GM18498 (cell line): ENCODE measurements around the gene HIP1.
A peak's percentile ranks its signal among the peaks of the same experiment; 100 is the strongest.
"Not testable (repeated sequence)": the region's sequence is repeated elsewhere in the genome, so short reads cannot be mapped to it uniquely, and the experiment has no call there.

Experiments used
- ATAC-seq: cut with Tn5 transposase; IDR thresholded peaks from one replicate; pipeline ENCODE4 v1.9.1; 2021; ENCODE audit warnings: mild to moderate bottlenecking, moderate library complexity; ENCODE audit not compliant: unreplicated experiment

HIP1 gene

DNA sequence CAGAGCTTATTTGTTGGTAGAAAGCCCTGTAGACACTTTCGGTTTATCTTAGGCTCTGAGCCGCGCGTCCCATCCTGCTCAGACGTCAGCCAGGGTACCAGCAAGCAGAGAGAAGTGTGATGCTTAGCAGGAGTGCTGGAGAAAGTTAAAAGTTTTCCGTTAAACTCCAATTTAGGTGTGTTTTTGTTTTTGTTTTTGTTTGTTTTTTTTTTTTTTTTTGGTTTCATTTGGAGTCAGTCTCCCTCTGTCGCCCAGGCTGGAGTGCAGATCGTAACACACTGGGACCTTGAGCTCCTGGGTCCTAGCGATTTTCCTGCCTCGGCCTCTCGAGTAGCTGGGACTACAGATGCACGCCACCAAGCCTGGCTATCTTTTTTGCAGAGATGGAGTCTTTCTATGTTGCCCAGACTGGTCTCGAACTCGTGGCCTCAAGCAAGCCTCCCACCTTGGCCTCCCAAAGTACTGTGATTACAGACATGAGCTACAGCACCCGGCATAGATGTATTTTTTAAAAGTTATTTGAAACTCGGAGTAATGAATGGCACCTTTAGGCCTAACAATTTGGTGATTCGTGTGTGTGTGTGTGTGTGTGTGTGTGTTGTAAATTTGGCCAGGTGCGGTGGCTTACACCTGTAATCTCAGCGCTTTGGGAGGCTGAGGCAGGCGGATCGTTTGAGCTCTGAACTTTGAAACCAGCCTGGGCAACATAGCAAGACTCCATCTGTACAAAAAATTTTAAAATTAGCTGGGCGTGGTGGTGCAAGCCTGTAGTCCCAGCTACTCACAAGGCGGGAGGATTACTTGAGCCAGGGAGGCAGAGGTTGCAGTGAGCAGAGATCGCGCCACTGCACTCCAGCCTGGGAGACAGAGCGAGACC, 1.3 kb upstream of the HIP1 start:
- peak; percentile 22 for ATAC-seq

- peak; percentile 93 for ATAC-seq
Observed at GRCh38 chr7:75738975-75739795, 444 bp upstream of the HIP1 start.

DNA sequence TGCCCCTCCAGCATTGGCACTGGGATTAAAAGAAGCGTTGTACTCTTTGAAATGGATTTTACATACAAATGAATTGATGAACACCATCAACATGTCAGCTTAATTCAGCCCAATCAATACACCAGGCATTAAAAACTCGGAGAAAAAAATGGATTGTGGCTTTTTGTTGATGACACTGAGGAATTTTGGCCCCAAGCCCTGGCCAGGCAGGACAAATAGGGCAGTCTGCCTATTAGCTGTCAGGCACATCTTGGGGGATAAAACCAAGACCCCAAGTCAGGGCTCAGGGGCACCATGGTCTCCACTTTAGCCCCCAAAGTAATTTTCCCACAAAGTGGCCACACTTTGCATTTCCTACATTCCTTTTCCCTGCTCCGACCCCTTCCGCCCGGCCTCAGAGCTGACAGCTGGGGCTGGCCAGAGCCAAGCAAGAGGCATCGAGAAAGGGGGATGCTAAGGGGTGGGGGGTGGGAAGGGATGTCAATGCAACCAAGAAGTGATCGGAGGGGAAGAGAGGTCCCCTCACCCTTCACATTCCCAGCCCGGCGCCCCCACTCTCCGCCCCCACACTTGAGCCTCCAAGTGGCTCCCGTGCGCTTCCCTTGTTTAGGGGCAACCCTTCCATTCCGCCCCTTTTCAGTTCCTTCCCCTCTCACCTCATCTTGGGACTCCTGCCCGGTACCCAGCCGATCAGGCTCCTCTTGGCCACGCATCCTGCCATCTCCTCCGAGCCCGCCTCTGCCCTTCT, 711 bp downstream of the HIP1 start:
- ATAC-seq = no peak

DNA sequence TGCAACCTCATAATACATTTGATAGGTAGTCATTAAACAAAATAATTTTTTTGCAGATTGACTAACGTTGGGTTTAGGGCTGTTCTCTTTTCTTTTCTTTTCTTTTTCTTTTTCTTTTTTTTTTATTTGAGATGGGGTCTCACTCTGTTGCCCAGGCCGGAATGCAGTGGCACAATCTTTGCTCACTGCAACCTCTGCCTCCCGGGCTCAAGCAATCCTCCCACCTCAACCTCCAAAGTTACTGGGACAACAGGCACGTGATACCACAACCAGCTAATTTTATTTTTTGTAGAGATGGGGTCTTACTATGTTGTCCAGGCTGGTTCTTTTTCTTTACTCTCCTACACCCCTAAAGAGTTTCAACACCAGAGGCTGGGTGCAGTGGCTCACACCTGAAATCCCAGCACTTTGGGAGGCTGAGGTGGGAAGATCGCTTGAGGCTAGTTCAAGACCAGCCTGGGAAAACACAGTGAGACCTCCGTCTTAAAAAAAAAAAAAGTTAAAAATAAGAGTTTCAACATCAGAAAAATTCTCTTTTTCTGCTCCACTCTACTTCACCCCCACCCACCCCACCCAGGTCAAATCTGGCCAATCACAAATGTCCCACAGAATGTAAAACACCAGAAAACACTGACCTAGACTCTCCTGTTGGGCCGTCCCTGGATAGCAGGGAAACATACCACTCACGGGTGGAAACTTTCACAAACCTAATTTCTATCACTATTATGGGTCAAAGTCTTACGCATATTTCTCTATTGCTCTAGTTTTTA, 3.0 kb downstream of the HIP1 start:
- no peak for ATAC-seq

DNA sequence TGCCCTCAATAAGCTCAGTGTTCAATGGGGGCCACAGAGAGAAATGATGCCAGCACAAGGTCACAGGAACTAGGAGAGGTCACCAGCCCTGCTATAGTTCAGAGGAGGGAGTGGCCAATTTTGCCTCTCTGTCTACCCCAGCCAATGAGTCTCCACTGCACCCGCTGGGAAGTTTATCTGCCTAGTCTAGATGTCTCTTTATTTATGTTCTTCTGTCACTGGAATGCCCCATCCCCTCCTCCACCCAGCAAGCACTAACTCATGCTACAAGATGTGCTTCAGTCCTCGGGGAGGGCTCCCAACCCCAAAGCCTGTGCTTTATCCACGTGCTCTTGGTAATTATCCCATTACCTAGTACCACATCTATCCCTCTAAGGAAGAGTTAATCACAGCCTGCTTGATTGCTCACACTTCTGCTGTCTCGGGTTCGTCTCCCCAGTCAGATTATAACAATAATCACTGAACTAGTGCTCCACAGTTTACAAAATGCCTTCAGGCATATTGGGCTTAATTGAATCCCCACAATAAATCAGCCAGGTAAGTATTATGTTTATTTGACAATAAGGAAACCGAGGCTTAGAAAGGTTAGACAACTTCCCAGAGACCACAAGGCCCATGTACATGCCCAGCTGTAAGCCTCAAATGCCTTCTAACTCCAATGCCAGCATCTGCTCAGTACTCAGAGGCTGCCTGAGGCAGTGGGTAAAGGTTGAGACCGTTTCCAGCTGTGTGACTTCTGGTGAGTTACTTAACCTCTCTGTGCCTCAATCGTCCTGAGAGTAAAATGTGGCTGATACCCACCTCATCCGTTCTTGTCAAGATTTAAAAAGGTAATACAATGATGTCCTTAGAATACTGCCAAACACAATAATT, 3.9 kb downstream of the HIP1 start:
- ATAC-seq = no peak

DNA sequence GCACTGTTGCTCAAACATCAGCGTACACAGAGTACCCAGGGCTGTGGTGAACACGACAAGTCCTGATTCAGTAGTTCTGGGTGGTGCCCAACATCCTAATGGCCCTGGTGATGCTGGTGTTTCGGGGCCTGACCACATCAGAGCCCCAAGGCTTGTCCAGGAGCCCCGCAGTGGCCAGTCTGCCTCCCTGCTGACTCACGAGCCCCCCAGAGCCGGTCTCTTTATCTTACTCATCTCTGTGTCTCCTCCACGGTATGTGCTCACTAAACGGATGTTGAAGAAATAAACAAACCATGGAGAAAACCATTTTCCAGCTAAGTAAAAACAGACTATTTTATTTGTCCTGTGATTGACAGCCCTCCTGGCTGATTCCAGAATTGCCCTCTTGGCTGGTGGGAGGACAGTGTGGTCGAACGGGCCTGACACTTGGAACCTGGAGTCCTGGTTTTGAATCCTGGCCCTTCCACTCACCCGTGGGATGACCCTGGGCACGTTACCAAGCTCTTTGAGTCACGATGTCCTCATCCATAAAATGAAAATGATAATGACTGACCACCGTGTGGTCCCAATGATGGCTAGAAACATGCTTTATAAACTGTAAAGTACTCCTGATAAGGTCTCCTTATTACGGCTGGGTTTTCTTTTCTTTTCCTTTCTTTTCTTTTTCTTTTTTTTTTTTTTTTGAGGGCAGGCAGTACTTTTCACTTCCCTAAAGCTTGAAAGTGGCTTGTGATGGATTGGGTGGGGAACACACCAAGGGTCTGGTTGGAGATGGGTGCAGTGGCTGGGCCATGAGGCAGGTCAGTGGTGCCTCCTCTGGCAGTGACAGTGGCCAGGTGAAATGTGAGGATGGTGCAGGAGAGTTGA, 5.7 kb downstream of the HIP1 start:
- no peak for ATAC-seq

DNA sequence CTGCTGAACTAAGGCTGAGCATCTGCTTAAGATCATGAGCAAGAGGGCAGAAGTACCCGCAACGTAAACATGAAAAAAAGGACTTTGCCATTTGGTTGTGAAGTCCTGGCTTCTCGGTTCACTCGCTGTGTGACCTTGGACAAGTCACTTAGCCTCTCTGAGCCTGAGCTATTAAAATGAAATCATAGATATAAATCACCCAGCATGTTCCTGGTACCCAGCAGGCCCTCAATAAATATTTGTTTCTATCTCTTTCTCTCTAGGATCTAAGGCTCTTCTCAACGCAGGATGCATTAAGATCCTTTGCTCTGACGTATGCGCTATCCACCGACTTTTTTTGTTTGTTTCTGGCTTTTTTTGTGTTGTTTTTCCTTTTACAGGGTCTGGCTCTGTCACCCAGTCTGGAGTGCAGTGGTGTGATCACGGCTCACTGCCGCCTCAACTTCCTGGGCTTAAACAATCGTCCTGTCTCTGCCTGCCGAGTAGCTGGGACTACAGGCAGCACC, 6.7 kb downstream of the HIP1 start:
- ATAC-seq = no peak

DNA sequence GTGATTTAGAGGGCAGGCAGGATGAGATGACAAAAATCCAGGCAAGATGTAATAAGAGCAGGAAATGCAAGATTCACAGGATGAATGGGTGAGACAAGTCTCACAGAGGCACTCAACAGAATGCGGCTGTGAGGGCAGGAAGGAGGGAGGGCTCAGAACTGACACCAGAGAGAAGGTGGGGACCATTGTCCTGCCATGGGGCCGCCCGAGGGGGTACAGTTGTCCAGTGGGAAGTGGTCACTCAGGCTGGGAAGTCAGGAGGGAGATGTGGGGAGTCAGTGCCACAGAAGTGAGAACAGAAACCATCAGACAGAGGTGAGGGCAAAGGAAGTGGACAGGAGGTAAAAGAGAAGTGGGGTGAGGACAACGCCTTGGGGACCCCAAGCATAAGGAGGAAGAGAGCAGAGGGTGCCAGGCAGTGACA, 8.9 kb downstream of the HIP1 start:
- no peak for ATAC-seq

DNA sequence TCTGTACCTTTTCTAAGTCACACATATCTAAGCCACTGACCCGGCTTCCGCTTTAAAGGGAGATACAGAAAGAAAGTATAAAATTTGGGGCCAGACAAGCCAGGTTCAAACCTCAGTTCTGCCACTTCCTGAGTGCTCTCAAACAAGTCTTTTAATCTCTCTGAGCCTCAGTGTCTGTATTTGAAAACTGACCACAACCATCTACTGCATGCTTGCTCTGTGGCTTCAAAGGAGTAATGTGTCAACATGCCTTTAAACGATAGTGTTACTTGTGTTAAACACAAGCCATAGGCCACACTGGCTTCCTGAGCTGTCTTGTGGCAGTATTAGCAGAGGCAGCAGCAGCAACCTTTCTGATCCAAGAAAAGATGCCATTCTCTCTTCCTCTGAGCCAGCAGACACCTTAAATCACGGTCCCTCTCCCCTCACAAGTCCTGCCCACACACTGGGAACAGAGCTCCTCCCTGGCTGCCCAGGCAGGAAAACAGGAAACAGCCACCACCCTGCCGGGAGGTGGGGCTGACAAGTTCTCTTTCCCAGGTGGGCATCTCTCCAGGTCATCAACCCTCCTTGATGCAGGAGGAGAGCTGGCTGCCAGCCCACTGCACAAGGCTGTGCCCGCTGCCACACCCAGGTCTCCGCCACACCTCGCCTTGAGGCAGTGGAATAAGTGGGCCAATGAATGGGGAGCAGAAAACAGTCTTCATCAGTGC, 10.7 kb downstream of the HIP1 start:
- ATAC-seq = peak; percentile 43

DNA sequence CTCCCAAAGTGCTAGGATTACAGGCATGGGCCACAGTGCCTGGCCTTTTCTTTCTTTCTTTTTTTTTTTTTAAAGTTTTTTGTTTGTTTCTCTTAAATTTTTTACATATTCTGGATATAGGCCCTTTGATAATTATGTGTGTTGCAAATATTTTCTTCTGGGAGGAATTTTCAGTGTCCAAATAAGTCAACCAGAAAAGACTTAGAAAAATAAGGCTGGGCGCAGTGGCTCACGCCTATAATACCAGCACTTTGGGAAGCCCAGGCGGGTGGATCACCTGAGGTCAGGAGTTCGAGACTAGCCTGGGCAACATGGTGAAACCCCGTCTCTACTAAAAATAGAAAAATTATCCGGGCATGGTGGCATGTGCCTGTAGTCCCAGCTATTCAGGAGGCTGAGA, 11.4 kb downstream of the HIP1 start:
- not testable (repeated sequence) for ATAC-seq

DNA sequence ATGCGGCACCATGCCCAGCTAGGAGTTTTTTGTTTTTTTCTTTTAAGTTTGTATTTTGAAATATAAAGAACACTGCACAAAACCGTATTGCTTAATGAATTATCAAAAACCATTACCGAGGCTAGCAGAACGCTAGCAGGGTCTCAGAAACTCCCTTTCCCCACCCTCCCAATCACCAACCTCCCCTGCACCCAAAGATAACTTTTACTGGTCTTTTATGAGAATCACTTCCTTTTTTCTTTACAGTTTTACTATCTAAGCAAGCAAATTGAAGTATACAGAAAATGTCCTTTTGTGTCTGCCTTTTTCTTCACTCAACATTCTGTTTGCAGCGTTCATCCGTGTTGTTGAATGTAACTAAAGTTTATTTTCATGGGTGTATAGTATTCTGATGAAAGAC, 13.4 kb downstream of the HIP1 start:
- ATAC-seq = no peak

DNA sequence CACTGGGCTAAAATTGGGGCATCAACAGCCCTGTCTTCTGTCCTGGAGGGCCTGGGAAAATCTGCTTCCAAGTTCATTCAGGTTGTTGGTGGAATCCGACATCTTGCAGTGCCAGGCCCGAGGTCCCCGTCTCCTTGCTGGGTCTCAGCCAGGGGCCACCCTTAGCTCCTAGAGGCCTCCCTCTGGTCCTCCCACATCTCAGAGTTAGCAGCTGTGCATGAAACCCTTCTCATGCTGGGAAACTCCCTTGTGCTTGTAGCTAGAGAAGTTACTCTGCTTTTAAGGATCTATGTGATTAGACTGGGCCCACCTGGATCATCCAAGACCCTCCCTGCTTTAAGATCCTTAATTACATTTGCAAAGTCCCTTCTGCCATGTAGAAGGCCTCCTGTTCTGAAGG, 15.3 kb downstream of the HIP1 start:
- no peak for ATAC-seq

DNA sequence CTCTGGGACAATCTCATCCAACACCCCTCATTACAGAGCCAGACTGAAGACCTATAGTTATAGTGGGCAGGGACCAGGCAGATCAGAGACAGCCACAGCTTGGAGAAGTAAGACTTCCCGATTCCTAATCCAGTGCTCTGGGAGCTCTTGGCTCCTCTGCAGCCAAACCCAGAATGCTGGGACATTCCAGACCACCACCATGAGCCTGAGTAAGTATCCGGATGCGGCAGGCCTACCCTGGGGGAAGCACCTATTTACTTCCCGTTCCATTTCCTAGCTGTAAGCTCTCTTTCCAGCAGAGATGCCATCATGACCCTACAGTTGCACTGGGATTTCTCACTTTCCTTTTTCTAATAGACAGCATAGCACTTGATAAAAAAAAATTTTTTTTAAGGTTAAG, 16.4 kb downstream of the HIP1 start:
- ATAC-seq = no peak

DNA sequence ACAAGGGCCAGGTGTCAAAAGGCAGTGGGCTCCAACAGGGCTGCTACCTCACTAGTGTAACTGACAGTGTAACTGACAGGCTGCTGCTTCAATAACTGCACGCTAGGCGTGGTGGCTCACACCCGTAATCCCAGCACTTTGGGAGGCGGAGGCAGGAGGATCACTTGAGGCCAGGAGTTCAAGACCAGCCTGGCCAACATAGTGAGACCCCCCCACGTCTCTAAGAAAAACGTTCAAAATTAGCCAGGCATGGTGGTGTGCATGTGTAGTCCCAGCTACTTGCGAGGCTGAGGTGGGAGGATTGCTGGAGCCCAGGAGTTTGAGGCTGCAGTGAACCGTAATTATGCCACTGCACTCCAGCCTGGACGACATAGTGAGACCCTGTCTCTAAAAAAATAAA, 16.8 kb downstream of the HIP1 start:
- ATAC-seq = not testable (repeated sequence)

- ATAC-seq = no peak
Observed at GRCh38 chr7:75721426-75721825, 17.3 kb downstream of the HIP1 start.

DNA sequence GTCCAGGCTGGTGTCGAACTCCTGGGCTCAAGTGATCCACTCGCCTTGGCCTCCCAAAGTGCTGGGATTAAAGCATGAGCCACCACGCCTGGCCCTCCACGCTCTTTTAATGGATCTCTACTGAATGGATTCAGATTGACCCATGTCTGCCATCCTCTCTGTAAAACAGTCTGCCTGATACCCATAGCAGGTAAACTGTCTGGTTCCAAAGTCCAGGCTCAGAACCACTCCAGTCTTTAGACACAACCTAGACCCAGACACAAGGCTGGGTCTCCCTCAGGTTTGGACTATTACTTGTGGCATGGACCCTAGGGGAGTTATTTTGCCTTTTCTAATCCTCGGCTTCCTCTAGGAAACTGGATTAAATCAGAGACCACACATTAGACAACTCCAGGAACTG, 19.1 kb downstream of the HIP1 start:
- no peak for ATAC-seq

DNA sequence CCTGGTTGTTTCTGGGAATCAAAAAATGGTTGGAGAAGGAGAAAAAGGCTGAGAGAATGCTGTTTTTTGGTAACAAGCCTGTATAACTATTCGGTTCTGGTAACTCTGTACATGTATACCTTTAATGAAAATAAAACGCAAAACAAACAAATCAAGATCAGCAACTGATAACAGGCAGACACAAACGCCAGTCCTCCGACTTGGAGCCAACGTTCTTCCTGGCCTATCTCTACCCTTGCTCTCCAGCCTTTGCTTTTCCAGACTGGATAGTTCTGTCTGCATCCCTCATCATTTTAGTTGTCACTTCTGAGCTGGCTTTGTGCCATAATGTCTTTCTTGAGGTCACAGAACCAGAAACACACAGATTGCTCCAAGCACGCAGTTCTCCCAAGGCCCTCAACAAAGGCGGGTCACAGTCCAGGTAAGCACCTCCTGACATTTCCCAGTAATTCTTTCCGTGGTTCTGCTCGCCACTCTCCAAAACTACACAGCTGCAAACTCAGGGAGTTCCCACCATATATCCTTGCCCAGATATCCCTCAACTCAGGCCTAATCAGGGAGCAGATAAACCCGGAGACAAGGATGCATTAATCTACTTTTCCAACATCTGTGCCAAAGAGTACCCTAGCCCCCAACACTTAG, 20.2 kb downstream of the HIP1 start:
- no peak for ATAC-seq
